HG02623 (cell line): ENCODE measurements around the gene ATP5ME.
A peak's percentile ranks its signal among the peaks of the same experiment; 100 is the strongest.
"Not testable (repeated sequence)": the region's sequence is repeated elsewhere in the genome, so short reads cannot be mapped to it uniquely, and the experiment has no call there.

Experiments
- ATAC-seq: cut with Tn5 transposase; IDR thresholded peaks from one replicate; pipeline ENCODE4 v1.9.1; 2021; ENCODE audit warnings: moderate library complexity; ENCODE audit not compliant: unreplicated experiment

The ATP5ME gene, protein sequence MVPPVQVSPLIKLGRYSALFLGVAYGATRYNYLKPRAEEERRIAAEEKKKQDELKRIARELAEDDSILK

DNA sequence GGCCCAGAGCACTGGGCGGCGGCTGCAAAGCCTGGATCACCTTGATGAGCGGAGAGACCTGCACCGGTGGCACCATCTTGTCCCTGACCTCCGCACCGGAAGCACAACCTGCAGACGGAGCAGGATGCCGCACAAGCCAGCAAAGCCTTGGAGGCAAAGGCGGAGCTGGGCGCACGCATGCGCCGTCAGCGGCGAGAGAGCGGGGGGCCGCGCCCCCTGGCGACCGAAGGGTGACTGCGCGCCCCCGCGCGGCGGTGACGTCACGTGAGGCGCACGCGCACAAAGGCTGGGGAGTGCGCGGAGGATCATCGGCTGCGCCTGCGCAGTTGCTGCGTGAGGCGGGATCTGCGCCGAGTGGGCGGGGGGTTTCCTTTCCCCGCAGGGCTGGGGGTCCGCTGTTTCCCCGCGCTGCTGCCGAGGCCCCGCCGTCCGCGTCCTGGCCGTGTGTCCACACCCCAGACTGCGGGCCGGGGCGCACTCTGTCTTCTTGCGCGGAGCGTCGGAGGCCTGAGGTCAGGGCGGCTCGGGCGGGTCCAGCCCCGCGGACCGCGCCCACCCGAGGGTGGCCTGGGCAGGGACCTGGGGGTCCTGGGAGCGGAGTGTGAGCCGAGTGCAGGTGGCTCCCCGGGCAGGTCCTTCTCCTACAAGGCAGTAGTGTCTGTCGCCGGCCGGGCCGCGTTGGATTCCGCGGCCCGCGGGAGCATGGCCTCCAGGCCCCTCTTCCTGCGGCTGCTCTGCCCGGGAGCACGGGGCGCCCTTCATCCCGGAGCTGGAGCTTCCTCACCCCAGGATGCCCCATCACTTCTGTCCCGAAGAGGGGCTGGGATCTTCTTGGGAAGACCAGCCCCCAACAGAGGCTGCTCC, at the start of gene ATP5ME, which contains the start of gene MYL5:
TSS of gene ATP5ME (minus strand) at position 105 of the 864 bp plus-strand sequence. CDS start at position 76, 29 bp downstream.
TSS of gene MYL5 (plus strand) at position 371 of the 864 bp plus-strand sequence. CDS start 3,485 bp downstream, outside the sequence.
- peak; percentile 79 for ATAC-seq

DNA sequence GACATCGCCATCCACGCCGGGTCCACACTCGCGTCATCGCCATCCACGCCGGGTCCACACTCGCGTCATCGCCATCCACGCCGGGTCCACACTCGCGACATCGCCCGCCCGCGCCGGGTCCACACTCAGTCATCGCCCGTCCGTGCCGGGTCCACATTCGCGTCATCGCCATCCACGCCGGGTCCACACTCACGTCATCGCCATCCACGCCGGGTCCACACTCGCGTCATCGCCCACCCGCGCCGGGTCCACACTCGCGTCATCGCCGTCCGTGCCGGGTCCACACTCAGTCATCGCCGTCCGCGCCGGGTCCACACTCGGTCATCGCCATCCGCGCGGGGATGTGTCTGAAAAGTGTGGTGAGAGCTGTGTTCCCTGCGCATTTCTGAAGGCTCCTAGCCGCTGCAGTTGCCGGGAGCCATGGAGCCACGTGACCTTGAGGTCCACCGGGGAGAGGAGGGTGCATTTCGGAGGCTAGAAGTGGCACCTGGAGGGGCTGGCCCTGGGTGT, 48.8 kb upstream of the ATP5ME start:
- no peak for ATAC-seq

DNA sequence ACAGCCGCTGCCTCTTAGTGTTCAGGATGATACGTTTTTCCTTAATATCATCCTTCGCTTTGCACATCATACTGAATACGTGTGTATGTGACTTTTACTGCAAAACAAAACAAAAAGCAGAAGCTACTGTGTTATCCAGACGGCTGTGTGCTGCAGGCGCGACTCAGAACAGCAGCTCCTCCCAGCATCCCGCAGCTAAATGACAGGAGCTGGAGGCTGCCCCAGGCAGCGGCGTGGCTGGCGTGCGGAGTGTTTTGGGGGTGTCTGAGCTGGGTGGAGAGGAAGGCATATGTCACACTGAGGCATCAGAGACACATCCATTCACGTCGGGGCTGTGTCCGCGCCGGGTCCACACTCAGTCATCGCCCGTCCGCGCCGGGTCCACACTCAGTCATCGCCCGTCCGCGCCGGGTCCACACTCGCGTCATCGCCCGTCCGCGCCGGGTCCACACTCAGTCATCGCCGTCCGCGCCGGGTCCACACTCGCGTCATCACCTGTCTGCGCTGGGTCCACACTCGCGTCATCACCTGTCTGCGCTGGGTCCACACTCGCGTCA, 48.2 kb upstream of the ATP5ME start:
- no peak for ATAC-seq

DNA sequence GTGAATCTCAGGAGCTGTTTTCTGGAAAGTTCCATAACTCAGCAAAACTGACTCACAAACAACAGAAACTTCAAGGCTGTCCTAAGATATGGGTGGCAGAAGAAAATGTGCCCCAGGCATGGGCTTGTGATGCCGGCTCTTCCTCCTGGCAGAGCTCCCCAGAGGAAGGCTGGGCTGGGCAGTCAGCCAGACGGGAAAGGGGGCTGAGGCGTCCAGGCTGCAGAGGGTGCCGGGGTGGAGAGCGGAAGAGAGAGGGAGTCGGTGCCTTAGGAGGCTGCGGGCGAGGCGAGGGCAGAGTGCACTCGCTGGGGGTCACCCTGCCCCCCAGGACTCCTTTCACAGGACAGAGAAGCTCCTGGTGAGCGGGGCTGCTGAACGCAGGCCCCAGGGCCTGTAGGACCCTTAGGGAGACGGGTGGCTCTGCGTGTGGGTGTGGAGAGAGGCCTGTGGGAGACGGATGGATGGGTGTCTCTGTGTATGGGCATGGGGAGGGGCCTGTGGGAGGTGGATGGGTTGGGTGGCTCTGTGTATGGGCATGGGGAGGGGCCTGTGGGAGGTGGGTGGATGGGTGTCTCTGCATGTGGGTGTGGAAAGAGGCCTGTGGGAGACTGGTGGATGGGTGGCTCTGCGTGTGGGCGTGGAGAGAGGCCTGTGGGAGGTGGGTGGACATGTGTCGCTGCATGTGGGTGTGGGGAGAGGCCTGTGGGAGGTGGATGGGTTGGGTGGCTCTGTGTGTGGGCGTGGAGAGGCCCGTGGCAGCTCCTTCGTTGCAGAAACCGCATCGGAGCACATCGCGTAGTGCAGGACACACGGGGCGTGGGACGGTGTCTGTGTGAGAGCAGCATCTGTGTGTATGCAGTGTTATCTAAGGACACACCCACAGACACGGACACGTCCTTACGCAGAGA, 47.4 kb upstream of the ATP5ME start:
- no peak for ATAC-seq

DNA sequence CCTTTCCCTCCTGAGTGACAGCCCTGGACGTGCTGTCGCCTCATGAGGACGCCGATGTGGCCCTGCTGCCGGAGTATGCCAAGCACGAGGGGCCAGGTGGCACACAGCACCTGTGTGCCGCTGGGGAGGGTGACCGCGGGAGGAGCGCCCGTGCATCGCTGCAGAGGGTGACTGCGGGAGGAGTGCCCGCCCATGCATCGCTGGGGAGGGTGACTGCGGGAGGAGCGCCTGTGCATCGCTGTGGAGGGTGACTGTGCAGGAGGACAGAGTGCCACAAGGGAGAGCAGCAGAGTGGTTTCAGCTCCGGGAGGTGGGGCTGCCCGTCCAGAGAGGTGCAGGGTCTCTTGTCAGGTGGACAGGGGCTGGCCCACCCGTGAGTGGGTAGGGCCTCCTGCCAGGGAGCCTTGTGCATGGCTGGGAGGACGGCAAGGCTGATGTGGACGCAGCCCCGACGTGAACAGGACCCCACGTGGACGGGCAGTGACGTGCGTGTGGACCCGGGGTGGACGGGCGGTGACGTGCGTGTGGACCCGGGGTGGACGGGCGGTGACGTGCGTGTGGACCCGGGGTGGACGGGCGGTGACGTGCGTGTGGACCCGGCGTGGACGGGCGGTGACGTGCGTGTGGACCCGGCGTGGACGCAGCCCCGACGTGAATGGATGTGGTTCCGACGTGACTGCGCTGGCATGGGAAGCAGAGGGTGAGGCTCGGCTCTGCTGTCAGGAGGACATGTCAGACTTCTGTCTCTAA, 46.2 kb upstream of the ATP5ME start:
- ATAC-seq: no peak

DNA sequence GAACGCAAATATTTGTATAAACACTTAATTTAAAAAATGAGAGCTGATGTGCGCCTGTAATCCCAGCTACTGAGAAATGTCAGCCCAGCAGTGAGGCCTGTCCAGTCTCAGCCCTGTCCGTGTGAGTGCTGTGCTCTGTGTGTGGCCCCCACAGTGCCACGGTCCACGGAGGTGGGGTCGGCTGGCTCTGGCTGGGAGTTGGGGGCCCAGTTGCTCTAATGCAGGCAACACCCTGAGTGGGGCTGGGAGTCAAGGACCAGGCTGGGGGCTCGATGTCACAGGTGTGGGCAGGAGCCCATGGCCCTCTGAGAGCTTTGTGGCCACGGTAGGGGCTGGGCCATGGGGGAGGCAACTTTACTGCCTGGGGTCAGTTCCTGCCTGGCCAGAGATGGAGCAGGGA, 44.4 kb upstream of the ATP5ME start:
- ATAC-seq: no peak

DNA sequence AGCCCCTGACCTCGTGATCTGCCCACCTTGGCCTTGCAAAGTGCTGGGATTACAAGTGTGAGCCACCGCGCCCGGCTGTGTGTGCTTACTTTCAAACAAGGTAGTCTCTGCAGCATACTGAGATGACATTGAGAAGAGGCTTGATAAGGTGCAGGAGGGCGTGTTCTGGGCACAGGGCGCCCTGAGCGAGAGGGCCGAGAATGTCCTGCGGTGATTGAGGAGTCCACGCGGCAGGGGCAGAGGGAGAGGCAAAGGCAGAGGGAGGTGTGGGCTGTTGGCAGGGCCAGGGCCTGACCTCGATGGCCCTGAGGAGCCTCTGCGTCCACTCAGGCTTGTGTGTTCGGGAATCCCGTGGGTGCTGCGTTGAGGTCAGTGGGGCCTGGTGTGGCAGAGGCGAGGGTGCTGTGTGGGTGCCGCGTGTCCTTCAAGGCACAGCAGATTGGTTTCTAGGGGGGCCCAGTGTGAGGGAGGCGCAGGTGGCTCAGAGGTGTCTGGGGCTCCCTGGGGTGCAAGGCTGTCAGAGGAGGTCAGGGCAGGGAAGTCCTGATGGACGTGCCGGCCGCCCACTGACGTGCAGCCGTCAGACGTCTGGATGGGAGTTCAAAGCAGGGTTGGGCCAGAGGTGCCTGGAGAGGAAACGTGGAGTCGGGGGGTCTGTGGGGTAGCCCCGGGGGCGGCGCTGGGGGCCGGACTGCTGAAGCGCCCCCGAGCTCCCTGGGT, 43.7 kb upstream of the ATP5ME start:
- no peak for ATAC-seq

DNA sequence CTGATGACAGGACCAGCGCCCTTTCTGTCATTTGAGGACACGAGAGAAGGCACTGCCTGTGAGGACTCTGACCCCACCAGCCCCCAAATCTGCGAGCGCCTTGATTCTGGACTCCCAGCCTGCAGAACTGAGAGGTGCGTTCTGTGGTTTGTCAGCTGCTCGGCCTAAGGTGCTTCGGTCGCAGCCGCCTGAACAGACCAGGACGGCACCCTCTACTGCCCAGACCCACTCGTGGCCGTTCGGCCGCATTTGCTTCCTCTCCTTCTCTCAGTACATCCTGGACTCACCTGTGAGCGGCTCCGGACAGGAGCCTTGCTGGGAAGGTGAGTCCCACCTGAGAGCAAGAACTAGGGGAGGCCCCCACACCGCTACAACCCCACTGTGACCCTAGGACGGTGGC, 40.0 kb upstream of the ATP5ME start:
- no peak for ATAC-seq

DNA sequence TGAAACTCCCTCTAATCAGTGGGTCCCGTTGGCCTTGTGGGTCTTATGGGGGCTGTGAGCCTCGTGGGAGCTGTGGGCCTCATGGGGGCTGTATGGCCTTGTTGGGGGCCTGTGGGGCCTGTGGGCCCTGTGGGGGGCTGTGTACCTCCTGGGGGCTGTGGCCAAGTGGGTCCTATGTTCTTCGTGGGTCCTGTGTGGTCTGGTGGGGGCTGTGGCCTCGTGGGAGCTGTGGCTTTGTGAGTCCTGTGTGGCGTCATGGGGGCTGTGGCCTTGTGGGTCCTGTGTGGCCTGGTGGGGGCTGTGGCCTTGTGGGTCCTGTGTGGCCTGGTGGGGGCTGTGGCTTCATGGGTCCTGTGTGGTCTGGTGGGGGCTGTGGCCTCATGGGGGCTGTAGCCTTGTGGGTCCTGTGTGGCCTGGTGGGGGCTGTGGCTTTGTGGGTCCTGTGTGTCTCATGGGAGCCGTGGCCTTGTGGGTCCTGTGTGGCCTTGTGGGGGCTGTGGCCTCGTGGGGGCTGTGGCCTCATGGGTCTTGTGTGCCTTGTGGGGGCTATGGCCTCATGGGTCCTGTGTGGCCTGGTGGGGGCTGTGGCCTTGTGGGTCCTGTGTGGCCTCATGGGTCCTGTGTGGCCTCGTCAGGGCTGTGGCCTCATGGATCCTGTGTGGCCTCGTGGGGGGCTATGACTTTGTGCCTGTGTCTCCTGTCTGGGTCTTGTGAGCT, 39.0 kb upstream of the ATP5ME start:
- ATAC-seq: no peak

DNA sequence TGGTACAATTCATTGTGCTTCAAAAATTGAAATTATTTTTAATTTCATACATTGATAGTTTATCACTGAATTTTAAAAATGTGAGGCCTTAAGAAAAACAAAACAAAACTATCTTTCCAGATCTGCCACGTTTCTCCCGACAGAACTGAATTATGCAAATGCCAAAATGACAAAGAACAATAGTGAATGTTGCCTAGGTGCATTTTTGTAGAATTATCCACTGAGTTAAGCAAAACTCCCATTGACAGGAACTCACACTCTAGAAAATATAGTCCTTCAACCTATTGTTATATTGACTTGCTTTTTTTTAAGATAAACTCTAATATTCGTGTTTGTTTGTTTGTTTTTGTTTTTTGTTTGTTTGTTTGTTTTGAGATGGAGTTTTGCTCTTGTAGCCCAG, 38.0 kb upstream of the ATP5ME start:
- ATAC-seq: no peak

DNA sequence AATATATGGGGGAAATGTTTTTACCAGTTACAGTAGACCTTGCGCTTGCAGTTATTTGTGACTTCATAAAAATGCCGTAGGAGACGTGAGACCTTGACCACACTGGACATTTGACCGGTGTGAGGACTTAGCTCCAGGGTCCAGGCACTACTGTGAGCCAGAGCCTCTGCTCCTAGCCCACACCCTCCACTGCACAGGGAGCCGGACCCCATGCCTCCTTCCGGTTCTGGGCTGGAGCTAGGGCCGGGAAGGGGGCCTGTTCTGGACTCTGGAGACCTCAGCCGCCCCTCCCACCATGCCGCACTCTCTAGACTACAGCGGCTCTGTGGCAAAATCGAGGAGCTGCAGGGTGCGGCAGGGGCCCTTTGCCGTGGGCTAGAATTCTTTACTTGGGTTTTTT, 36.8 kb upstream of the ATP5ME start:
- no peak for ATAC-seq

DNA sequence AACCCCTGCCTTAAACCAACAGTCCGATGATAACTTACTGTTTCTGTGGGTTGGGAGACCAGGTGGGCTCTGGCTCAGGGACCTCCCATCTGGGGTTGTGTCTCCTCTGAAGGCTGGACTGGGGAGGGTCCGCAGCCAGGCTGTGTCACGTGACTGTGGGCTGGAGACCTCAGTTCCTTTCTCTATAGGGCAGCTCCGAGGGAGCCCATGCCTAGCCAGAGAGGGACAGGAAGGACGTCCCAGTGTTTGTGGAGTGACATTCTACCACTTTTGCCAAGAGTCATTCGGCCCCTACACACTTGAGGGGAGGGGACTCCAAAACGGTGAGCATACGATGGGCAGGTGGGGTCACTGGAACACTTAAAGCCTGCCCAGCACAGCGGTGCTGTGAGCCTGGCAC, 36.0 kb upstream of the ATP5ME start:
- ATAC-seq: no peak

DNA sequence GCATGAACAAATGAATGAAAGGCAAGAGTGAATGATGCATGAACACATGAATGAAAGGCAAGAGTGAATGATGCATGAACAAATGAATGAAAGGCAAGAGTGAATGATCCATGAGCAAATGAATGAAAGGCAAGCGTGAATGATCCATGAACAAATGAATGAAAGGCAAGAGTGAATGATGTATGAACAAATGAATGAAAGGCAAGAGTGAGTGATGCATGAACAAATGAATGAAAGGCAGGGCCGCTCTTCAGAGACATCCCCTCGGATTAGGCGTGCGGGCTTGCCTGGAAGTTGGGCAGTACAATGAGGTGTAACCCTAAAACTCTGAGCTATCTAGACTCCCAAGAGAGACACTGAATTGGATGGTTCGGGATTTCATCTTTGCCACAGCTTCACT, 35.3 kb upstream of the ATP5ME start:
- ATAC-seq: no peak

DNA sequence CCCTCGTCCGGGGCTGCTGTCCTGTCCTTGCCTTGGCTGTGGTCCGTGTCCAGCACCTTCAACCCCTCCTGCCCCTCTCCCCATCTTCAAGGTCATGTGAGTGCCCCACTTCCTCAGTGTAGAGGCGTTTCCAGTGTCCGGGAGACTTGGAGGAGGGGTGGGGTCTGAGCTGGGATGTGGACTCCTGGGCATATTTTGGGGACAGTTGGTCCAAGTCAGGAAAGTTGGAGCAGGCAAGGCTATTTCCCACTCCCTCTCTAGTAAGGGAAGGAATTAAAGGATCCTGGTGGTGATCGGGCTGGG, 34.5 kb upstream of the ATP5ME start:
- no peak for ATAC-seq

DNA sequence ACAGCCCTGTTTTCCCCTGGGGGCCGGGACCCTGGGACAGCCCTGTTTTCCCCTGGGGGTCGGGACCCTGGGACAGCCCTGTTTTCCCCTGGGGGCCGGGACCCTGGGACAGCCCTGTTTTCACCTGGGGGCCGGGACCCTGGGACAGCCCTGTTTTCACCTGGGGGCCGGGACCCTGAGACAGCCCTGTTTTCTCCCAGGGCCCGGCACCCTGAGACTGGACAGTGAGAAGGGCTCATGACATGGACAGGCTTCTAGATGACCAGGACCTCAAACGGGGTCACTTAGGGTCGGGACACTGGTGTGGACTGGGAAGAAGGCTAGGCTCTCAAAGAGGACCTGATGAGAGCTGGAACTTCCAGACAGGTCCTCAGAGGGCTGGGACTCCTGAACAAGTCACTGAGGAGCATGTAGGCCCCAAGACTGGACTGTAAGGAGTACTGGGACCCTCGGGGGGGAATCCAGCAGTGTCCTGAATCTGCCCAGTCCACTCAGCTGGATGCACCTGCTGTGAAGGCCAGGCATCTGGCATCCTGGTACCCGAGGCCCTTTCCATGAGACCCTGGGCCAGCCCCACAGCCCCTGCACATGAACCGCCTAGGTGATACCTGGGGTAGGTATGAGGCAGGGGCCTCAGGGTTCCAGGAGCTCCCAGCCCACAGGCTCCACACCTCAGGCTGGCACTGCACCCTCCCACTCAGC, 34.0 kb upstream of the ATP5ME start:
- no peak for ATAC-seq

DNA sequence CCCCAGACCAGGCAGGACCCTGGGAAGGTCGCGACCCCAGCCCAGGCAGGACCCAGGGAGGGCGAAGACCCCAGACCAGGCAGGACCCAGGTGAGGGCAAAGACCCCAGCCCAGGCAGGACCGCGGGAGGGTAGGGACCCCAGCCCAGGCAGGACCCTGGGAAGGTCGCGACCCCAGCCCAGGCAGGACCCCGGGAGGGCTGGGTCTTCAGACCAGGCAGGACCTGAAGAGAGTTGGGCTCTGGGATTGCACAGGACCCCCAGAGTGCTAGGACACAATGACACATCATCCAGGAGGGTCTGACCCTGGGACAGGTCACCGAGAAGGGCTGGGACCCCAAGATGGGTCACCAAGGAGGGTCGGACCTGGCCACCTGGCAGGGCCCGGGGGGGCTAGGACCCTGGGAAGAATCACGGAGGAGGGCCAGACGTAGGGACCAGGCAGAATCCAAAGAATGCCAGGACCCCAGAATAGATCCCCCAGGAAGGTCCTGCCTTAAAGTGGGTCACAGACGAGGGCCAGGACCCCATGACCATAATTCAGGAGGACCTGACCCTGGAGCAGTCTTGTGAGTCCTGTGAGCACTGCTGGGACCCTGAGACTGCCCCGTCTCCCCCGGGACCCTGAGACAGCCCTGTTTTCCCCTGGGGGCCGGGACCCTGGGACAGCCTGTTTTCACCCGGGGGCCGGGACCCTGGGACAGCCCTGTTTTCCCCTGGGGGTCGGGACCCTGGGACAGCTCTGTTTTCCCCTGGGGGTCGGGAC, 32.9 kb upstream of the ATP5ME start:
- no peak for ATAC-seq

DNA sequence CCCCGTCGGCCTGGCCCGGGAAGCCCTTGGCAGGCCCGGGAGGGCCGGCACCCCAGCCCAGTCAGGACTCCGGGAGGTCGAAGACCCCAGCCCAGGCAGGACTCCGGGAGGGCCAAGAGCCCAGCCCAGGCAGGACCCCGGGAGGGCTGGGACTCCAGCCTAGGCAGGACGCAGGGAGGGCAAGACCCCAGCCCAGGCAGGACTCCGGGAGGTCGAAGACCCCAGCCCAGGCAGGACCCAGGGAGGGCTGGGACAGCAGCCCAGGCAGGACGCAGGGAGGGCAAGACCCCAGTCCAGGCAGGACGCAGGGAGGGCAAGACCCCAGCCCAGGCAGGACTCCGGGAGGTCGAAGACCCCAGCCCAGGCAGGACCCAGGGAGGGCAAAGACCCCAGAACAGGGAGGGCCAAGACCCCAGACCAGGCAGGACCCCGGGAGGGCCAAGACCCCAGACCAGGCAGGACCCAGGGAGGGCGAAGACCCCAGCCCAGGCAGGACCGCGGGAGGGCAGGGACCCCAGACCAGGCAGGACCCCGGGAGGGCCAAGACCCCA, 32.1 kb upstream of the ATP5ME start:
- ATAC-seq: not testable (repeated sequence)
